H1 (cell line): ENCODE measurements around the gene ARHGEF11. TPM values are rescaled to one million over a fixed set of nuclear protein-coding genes. Genes with fewer than 3 reads are reported as not detected.

Source experiments
- CTCF ChIA-PET: fragments of 300-600 bp; sonication (Branson Sonifier 250); formaldehyde crosslinking; loops from one replicate; lab custom pipeline; 2021; ENCODE audit not compliant: partially characterized antibody; lab: Charles Lee
- POLR2A ChIA-PET: fragments of 300-600 bp; sonication (Branson Sonifier 250); formaldehyde crosslinking; loops from one replicate; lab custom pipeline; 2021; ENCODE audit warnings: inconsistent platforms; ENCODE audit not compliant: partially characterized antibody; lab: Charles Lee
- DNase-seq, 2 experiments: peaks; one replicate each; pipeline versions ENCODE4 v3.0.0 to v3.0.0-alpha.2; 2010 to 2022; ENCODE audit warnings: low spot score in 2 of 2, low read depth in 1 of 2, mixed read lengths in 1 of 2
- FAIRE-seq: peaks from 2 replicates; lab custom pipeline; 2011; peaks lifted over from hg19 to GRCh38; lab: Jason Lieb, UNC
- H2AFZ ChIP-seq: 2 replicates; pipeline ENCODE4 v1.8.1; 2012; ENCODE audit warnings: low read length, inconsistent platforms
- H2AK5ac ChIP-seq: 2 replicates; pipeline ENCODE4 v1.6.1; 2013; ENCODE audit warnings: low read depth, low read length
- H2BK120ac ChIP-seq: replicated peaks from 2 replicates; pipeline ENCODE3; 2013; ENCODE audit warnings: low read depth, low read length, inconsistent platforms
- H2BK12ac ChIP-seq: 2 replicates; pipeline ENCODE4 v1.6.1; 2013; ENCODE audit warnings: low read depth, low read length
- H2BK15ac ChIP-seq: 2 replicates; pipeline ENCODE4 v1.6.1; 2013; ENCODE audit warnings: low read length
- H2BK20ac ChIP-seq: 2 replicates; pipeline ENCODE4 v1.6.1; 2013; ENCODE audit warnings: low read length
- H2BK5ac ChIP-seq: 2 replicates; pipeline ENCODE4 v1.6.1; 2013; ENCODE audit warnings: low read depth, low read length
- H3K14ac ChIP-seq: 2 replicates; pipeline ENCODE4 v1.6.1; 2013; ENCODE audit warnings: inconsistent platforms; ENCODE audit not compliant: insufficient read length
- H3K18ac ChIP-seq: 2 replicates; pipeline ENCODE4 v1.6.1; 2013; ENCODE audit warnings: low read length; ENCODE audit errors: extremely low read depth
- H3K23ac ChIP-seq: 2 replicates; pipeline ENCODE4 v1.6.1; 2013; ENCODE audit warnings: inconsistent platforms; ENCODE audit not compliant: insufficient read length
- H3K23me2 ChIP-seq: 2 replicates; pipeline ENCODE4 v1.6.1; 2013; ENCODE audit warnings: low read depth, low read length
- H3K27ac ChIP-seq: 2 replicates; pipeline ENCODE4 v1.6.1; 2011; ENCODE audit warnings: low read depth, low read length, inconsistent platforms
- H3K27me3 ChIP-seq, 4 experiments: replicated peaks in 1 of 4; 1 replicate in 1 of 4; 2 replicates in 3 of 4; pipeline versions ENCODE4 v1.6.1 to v1.8.1; 2011 to 2013; ENCODE audit warnings: low read length in 3 of 4, mild to moderate bottlenecking in 3 of 4, inconsistent platforms in 2 of 4, mixed read lengths in 2 of 4, moderate library complexity in 1 of 4; ENCODE audit not compliant: control insufficient read depth in 3 of 4, insufficient read depth in 3 of 4; ENCODE audit errors: extremely low read depth in 1 of 4
- H3K36me3 ChIP-seq, 4 experiments: 2 replicates each; pipeline versions ENCODE4 v1.6.1 to v1.8.1; 2011 to 2013; ENCODE audit warnings: mild to moderate bottlenecking in 4 of 4, low read length in 3 of 4, moderate library complexity in 2 of 4, control low read depth in 1 of 4, inconsistent platforms in 1 of 4; ENCODE audit not compliant: insufficient read depth in 4 of 4, control insufficient read depth in 2 of 4
- H3K4ac ChIP-seq: replicated peaks from 2 replicates; pipeline ENCODE3; 2013; ENCODE audit warnings: low read length, low read depth, mixed read lengths, inconsistent platforms; ENCODE audit not compliant: insufficient read length
- H3K4me1 ChIP-seq, 4 experiments: replicated peaks in 1 of 4; 1 replicate in 1 of 4; 2 replicates in 3 of 4; pipeline versions ENCODE4 v1.6.1 to v1.8.1; 2011 to 2013; ENCODE audit warnings: low read length in 3 of 4, inconsistent platforms in 2 of 4, mixed read lengths in 1 of 4; ENCODE audit not compliant: insufficient read depth in 4 of 4, control insufficient read depth in 3 of 4
- H3K4me2 ChIP-seq, 2 experiments: 2 replicates each; pipeline versions ENCODE4 v1.6.1 to v1.8.1; 2011 to 2013; ENCODE audit warnings: low read depth in 2 of 2, low read length in 2 of 2, control low read depth in 1 of 2, inconsistent platforms in 1 of 2, mild to moderate bottlenecking in 1 of 2; ENCODE audit not compliant: insufficient read depth in 1 of 2
- H3K4me3 ChIP-seq, 4 experiments: fragments of 200-600, 300-600 bp in 1 of 4; sonication (generic), shearing (Covaris generic), sonication (Bioruptor Twin) in 1 of 4; 2 replicates each; pipeline versions ENCODE4 v1.5.1 to v1.8.1; 2011 to 2016; ENCODE audit warnings: low read length in 4 of 4, low read depth in 3 of 4, control low read depth in 2 of 4, inconsistent platforms in 2 of 4, mild to moderate bottlenecking in 2 of 4, mixed read lengths in 1 of 4, moderate library complexity in 1 of 4; ENCODE audit not compliant: insufficient read depth in 2 of 4; ENCODE audit errors: extremely low read depth in 1 of 4
- H3K56ac ChIP-seq: replicated peaks from 2 replicates; pipeline ENCODE3; 2013; ENCODE audit warnings: low read depth, mild to moderate bottlenecking, mixed read lengths, low read length, inconsistent platforms; ENCODE audit not compliant: insufficient read length
- H3K79me1 ChIP-seq: 2 replicates; pipeline ENCODE4 v1.6.1; 2013; ENCODE audit warnings: low read depth, low read length, control low read depth
- H3K79me2 ChIP-seq, 2 experiments: 2 replicates each; pipeline versions ENCODE4 v1.6.1 to v1.8.1; 2012 to 2013; ENCODE audit warnings: low read length in 2 of 2, mild to moderate bottlenecking in 2 of 2, inconsistent platforms in 1 of 2; ENCODE audit not compliant: insufficient read depth in 2 of 2, control insufficient read depth in 1 of 2
- H3K9ac ChIP-seq, 4 experiments: replicated peaks in 1 of 4; 1 replicate in 1 of 4; 2 replicates in 3 of 4; pipeline versions ENCODE4 v1.6.1 to v1.8.1; 2011 to 2013; ENCODE audit warnings: low read depth in 3 of 4, low read length in 3 of 4, control low read depth in 2 of 4, mild to moderate bottlenecking in 2 of 4, moderate library complexity in 2 of 4, inconsistent platforms in 1 of 4; ENCODE audit errors: extremely low read depth in 1 of 4
- H3K9me3 ChIP-seq, 2 experiments: 2 replicates each; pipeline versions ENCODE4 v1.6.1 to v1.8.1; 2012 to 2013; ENCODE audit warnings: mild to moderate bottlenecking in 2 of 2, moderate library complexity in 2 of 2, control low read depth in 1 of 2, inconsistent platforms in 1 of 2, low read depth in 1 of 2, low read length in 1 of 2, mixed read lengths in 1 of 2; ENCODE audit not compliant: insufficient read depth in 2 of 2
- H4K20me1 ChIP-seq, 2 experiments: replicated peaks in 1 of 2; 2 replicates each; pipeline versions ENCODE3 to v1.8.1; 2011 to 2013; ENCODE audit warnings: inconsistent platforms in 2 of 2, low read length in 2 of 2, mild to moderate bottlenecking in 1 of 2; ENCODE audit not compliant: insufficient read depth in 2 of 2, control insufficient read depth in 1 of 2
- H4K5ac ChIP-seq: 2 replicates; pipeline ENCODE4 v1.6.1; 2013; ENCODE audit warnings: low read length, low read depth, mixed read lengths, inconsistent platforms; ENCODE audit not compliant: insufficient read length
- H4K8ac ChIP-seq: 2 replicates; pipeline ENCODE4 v1.8.0; 2013; ENCODE audit warnings: mild to moderate bottlenecking, moderate library complexity, low read length, inconsistent platforms; ENCODE audit not compliant: insufficient read depth; ENCODE audit errors: extremely low read depth
- H4K91ac ChIP-seq: replicated peaks from 2 replicates; pipeline ENCODE3; 2013; ENCODE audit warnings: low read length, mixed read lengths, inconsistent platforms; ENCODE audit not compliant: insufficient read length
- SAP30 ChIP-seq: fragments of 300-600 bp; sonication (generic); IDR thresholded peaks from 2 replicates; pipeline ENCODE4 v1.7.1; 2012; ENCODE audit warnings: low read length, moderate library complexity, mild to moderate bottlenecking, inconsistent platforms; ENCODE audit not compliant: insufficient read depth, insufficient replicate concordance
- SUZ12 ChIP-seq: fragments of 200-600 bp; sonication (generic); IDR thresholded peaks from 2 replicates; pipeline ENCODE4 v1.6.1; 2012; ENCODE audit warnings: mild to moderate bottlenecking, inconsistent platforms, low read length, moderate library complexity, mixed read lengths
- TCF12 ChIP-seq: IDR thresholded peaks from 2 replicates; pipeline ENCODE4 v1.6.1; 2011; ENCODE audit warnings: low read depth, mild to moderate bottlenecking, low read length
- WGBS, 2 experiments: shearing (Covaris generic) in 1 of 2; methylation state at CpG; one replicate each; pipeline versions ENCODE4 v1.1.6 to v1.1.7; 2013 to 2015; ENCODE audit warnings: low lambda C conversion rate in 2 of 2, mixed read lengths in 2 of 2, inconsistent platforms in 1 of 2, low coverage in 1 of 2, missing lambda C conversion rate in 1 of 2; ENCODE audit not compliant: insufficient replicate concordance in 2 of 2, insufficient coverage in 1 of 2, insufficient read length in 1 of 2; ENCODE audit errors: extremely low coverage in 1 of 2, missing lambda C conversion rate in 1 of 2; 5-methylcytosine and 5-hydroxymethylcytosine counted together
- polyA plus RNA-seq, 7 experiments: library from polyadenylated mRNA; depleted of rRNA in 3 of 7; stranded (reverse) in 5 of 7; unstranded in 2 of 7; fragments of >200 nt in 5 of 7; fragments of 200-250 nt in 2 of 7; gene quantifications; 1 replicate in 5 of 7; 2 replicates in 1 of 7; 4 replicates in 1 of 7; pipeline versions ENCODE4 v1.2.1 to v1.2.3, GENCODE V29; 2011 to 2013; ENCODE audit warnings: missing spikeins in 2 of 7, mixed read lengths in 2 of 7
- total RNA-seq: library from RNA; stranded (reverse); fragmentation: NEBNext Ultra II Directional; extraction: Animal tissue kit (Norgen Biotek cat#: 25700); gene quantifications from 2 replicates; pipeline ENCODE4 v1.2.1, GENCODE V29; 2021
- TF ChIP-seq, protein P1 (sequence below): IDR thresholded peaks from 2 replicates; pipeline ENCODE4 v1.6.1; 2011; ENCODE audit warnings: low read depth, mild to moderate bottlenecking, low read length; ENCODE audit not compliant: insufficient read depth

ARHGEF11 gene
- total and polyA plus RNA-seq, 2 of the 8 experiments (the other 6 are each of a cell fraction or from before 2014, with no cell fraction given) = 19.9 to 33.1 TPM

- no peak overlapping the region for H3K9ac ChIP-seq
- no peak overlapping the region for H3K23ac ChIP-seq
- H3K4me3 ChIP-seq = no peak overlapping the region
- peak overlapping the region; percentile 81; the same call in 1 of the 2 replicates for H4K8ac ChIP-seq
- no peak overlapping the region for H2BK15ac ChIP-seq
- FAIRE-seq = no peak
- H3K27me3 ChIP-seq = peaks cover 0 to 7% (median 2%) of the 10 kb centered on the region in 4 experiments; a peak in 4 of 7 replicates
- H3K36me3 ChIP-seq = no peaks in the 10 kb centered on the region
- WGBS, 2 experiments = 77% methylated on average over 20 of the region's 23 CpGs; no CpG with 5 or more reads in 1 of the 2 experiments
- H3K4me2 ChIP-seq = no peak overlapping the region
- no peak overlapping the region for H3K18ac ChIP-seq
- H2AK5ac ChIP-seq = 0 out of 2 replicates have a peak overlapping the region, but pooled peaks have one; percentile 54
- no peaks in the 10 kb centered on the region for H3K23me2 ChIP-seq
- CTCF ChIA-PET = interaction anchor here (0.9 to 6.7 kb wide), 12 partner anchors 8 to 239 kb away, joined by 3 to 73 read pairs (median 8); partner anchors contain the start of genes LRRC71 and PEAR1
- H3K27ac ChIP-seq = no peak overlapping the region
- H4K20me1 ChIP-seq = no peaks in the 10 kb centered on the region
- H4K5ac ChIP-seq = no peak overlapping the region
- peaks cover 0 to 4% of the 10 kb centered on the region in 2 experiments; a peak in 1 of 4 replicates for H3K9me3 ChIP-seq
- no peak overlapping the region for H3K4ac ChIP-seq
- H2BK120ac ChIP-seq = no peak overlapping the region
- H3K14ac ChIP-seq = no peak overlapping the region
- TF ChIP-seq, protein P1, sequence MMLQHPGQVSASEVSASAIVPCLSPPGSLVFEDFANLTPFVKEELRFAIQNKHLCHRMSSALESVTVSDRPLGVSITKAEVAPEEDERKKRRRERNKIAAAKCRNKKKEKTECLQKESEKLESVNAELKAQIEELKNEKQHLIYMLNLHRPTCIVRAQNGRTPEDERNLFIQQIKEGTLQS = no peak
- TF ChIP-seq TCF12 = no peak
- TF ChIP-seq SAP30 = no peak
- TF ChIP-seq SUZ12 = 0 out of 2 replicates have a peak, but pooled peaks have one; percentile 22
- TF ChIP-seq, all 59 proteins: peak for 1
- Histone ChIP-seq H2BK5ac (no peak overlapping the region), H3K79me2 (no peaks in the 10 kb centered on the region), H2BK12ac (no peak overlapping the region), H2AFZ (no peak overlapping the region), H3K56ac (no peak overlapping the region), H4K91ac (no peak overlapping the region), H2BK20ac (no peak overlapping the region), H3K79me1 (no peaks in the 10 kb centered on the region), H3K4me1 (peaks cover 0 to 4% (median 0%) of the 10 kb centered on the region in 4 experiments; a peak in 3 of 7 replicates)
- POLR2A ChIA-PET = interaction anchor here (1.0 to 1.3 kb wide), 5 partner anchors 9 to 25 kb away, joined by 3 to 4 read pairs (median 3); no protein-coding TSS in a partner anchor
- no peak for DNase-seq
Observed at GRCh38 chr1:156901966-156902915, 143.3 kb downstream of the ARHGEF11 start.
